Trophoblast cell (in vitro differentiated cells and primary cell): Measurements from ENCODE around the gene NDST4.

Experiments used
- DNase-seq, 2 donors: peaks; one replicate each; pipeline ENCODE4 v3.0.0-alpha.2; 2016
- H2AFZ ChIP-seq: 2 replicates; pipeline ENCODE4 v1.6.1; 2013; ENCODE audit warnings: low read length, moderate library complexity, mild to moderate bottlenecking; ENCODE audit not compliant: insufficient read depth, poor library complexity
- H2AK5ac ChIP-seq: 2 replicates; pipeline ENCODE4 v1.6.1; 2013; ENCODE audit warnings: mild to moderate bottlenecking, low read length
- H2BK120ac ChIP-seq: 2 replicates; pipeline ENCODE4 v1.6.1; 2013; ENCODE audit warnings: low read length, mild to moderate bottlenecking, moderate library complexity; ENCODE audit not compliant: insufficient read depth, poor library complexity
- H2BK12ac ChIP-seq: 2 replicates; pipeline ENCODE4 v1.6.1; 2013; ENCODE audit warnings: mild to moderate bottlenecking, low read length, moderate library complexity
- H2BK5ac ChIP-seq: 2 replicates; pipeline ENCODE4 v1.6.1; 2013; ENCODE audit warnings: low read length, low read depth, moderate library complexity, mild to moderate bottlenecking; ENCODE audit not compliant: poor library complexity
- H3K14ac ChIP-seq: 2 replicates; pipeline ENCODE4 v1.6.1; 2013; ENCODE audit warnings: mild to moderate bottlenecking, low read length
- H3K18ac ChIP-seq: 2 replicates; pipeline ENCODE4 v1.6.1; 2013; ENCODE audit warnings: mild to moderate bottlenecking, low read length
- H3K23ac ChIP-seq: 2 replicates; pipeline ENCODE4 v1.6.1; 2013; ENCODE audit warnings: low read length
- H3K27ac ChIP-seq: 2 replicates; pipeline ENCODE4 v1.5.1; 2013; ENCODE audit warnings: low read depth, mild to moderate bottlenecking, inconsistent platforms, low read length, moderate library complexity
- H3K27me3 ChIP-seq: 2 replicates; pipeline ENCODE4 v1.6.1; 2013; ENCODE audit warnings: inconsistent platforms, mild to moderate bottlenecking, low read length, moderate library complexity; ENCODE audit not compliant: insufficient read depth
- H3K36me3 ChIP-seq, 2 experiments: 1 replicate in 1 of 2; 2 replicates in 1 of 2; pipeline ENCODE4 v1.6.1; 2013; ENCODE audit warnings: low read length in 2 of 2, mild to moderate bottlenecking in 2 of 2, moderate library complexity in 1 of 2; ENCODE audit not compliant: insufficient read depth in 2 of 2, control insufficient read depth in 1 of 2
- H3K4ac ChIP-seq: 2 replicates; pipeline ENCODE4 v1.6.1; 2013; ENCODE audit warnings: low read depth, mild to moderate bottlenecking, low read length, moderate library complexity
- H3K4me1 ChIP-seq, 2 experiments: 1 replicate in 1 of 2; 2 replicates in 1 of 2; pipeline ENCODE4 v1.6.1; 2013; ENCODE audit warnings: low read length in 2 of 2, mild to moderate bottlenecking in 2 of 2, moderate library complexity in 1 of 2; ENCODE audit not compliant: insufficient read depth in 2 of 2, control insufficient read depth in 1 of 2
- H3K4me2 ChIP-seq: 2 replicates; pipeline ENCODE4 v1.6.1; 2013; ENCODE audit warnings: inconsistent platforms, mild to moderate bottlenecking, low read length, moderate library complexity
- H3K4me3 ChIP-seq: 2 replicates; pipeline ENCODE4 v1.5.1; 2013; ENCODE audit warnings: mild to moderate bottlenecking, low read depth, low read length, inconsistent platforms
- H3K79me1 ChIP-seq: one replicate; pipeline ENCODE4 v1.6.1; 2013; ENCODE audit warnings: low read length
- H3K79me2 ChIP-seq: 2 replicates; pipeline ENCODE4 v1.6.1; 2013; ENCODE audit warnings: low read length, mild to moderate bottlenecking; ENCODE audit not compliant: control insufficient read depth, insufficient read depth, poor library complexity
- H3K9ac ChIP-seq: 2 replicates; pipeline ENCODE4 v1.6.1; 2013; ENCODE audit warnings: mild to moderate bottlenecking, low read length
- H3K9me3 ChIP-seq: 2 replicates; pipeline ENCODE4 v1.6.1; 2013; ENCODE audit warnings: low read depth, mild to moderate bottlenecking, control low read depth, inconsistent platforms, low read length; ENCODE audit not compliant: insufficient read depth
- H4K12ac ChIP-seq: 2 replicates; pipeline ENCODE4 v1.6.1; 2013; ENCODE audit warnings: low read depth, mild to moderate bottlenecking, low read length, moderate library complexity
- H4K8ac ChIP-seq: 2 replicates; pipeline ENCODE4 v1.6.1; 2013; ENCODE audit warnings: low read depth, mild to moderate bottlenecking, low read length, moderate library complexity
- H4K91ac ChIP-seq: one replicate; pipeline ENCODE4 v1.6.1; 2013; ENCODE audit warnings: low read depth, mild to moderate bottlenecking, low read length, moderate library complexity
- WGBS: extraction: QIAGEN DNeasy Blood & Tissue Kit; methylation state at CpG from one replicate; pipeline ENCODE4 v1.1.7; 2013; ENCODE audit warnings: missing lambda C conversion rate; ENCODE audit not compliant: insufficient read length, insufficient coverage; ENCODE audit errors: extremely low coverage; 5-methylcytosine and 5-hydroxymethylcytosine counted together

The NDST4 gene

DNA sequence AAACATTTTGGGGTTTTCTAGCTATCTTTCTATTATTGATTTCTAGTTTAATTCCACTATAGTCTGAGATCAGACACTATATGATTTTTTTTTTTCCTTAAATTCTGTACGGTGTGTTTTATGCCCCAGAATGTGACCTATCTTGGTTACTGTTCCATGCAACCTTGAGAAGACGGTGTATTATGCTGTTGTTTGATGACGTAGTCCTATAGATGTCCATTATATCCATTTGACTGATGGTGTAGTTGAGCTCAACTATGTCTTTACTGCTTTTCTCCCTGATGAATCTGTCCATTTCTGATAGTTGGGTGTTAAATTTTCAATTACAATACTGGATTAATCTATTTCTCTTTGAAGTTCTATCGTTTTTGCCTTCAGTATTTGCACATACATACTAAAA lies 212.5 kb downstream of the NDST4 start:
- no peak overlapping the region for H2AK5ac ChIP-seq
- no peak overlapping the region for H3K4me3 ChIP-seq
- no peak overlapping the region for H2BK12ac ChIP-seq
- H3K9me3 ChIP-seq: no peaks in the 10 kb centered on the region
- H3K36me3 ChIP-seq: no peaks in the 10 kb centered on the region
- no peak overlapping the region for H4K91ac ChIP-seq
- H3K23ac ChIP-seq: no peak overlapping the region
- H3K27me3 ChIP-seq: no peaks in the 10 kb centered on the region
- no peak overlapping the region for H3K9ac ChIP-seq
- no peak overlapping the region for H4K12ac ChIP-seq
- WGBS: no CpG with 5 or more reads among the region's 4 CpGs
- H3K79me2 ChIP-seq: no peaks in the 10 kb centered on the region
- no peaks in the 10 kb centered on the region for H3K4me1 ChIP-seq
- H3K14ac ChIP-seq: no peak overlapping the region
- H3K79me1 ChIP-seq: no peaks in the 10 kb centered on the region
- no peak for DNase-seq
- no peak overlapping the region for H3K4ac ChIP-seq
- H3K27ac ChIP-seq: no peak overlapping the region
- no peak overlapping the region for H3K4me2 ChIP-seq
- no peak overlapping the region for H2BK120ac ChIP-seq
- H3K18ac ChIP-seq: no peak overlapping the region
- H2BK5ac ChIP-seq: no peak overlapping the region
- no peak overlapping the region for H4K8ac ChIP-seq
- H2AFZ ChIP-seq: no peak overlapping the region

DNA sequence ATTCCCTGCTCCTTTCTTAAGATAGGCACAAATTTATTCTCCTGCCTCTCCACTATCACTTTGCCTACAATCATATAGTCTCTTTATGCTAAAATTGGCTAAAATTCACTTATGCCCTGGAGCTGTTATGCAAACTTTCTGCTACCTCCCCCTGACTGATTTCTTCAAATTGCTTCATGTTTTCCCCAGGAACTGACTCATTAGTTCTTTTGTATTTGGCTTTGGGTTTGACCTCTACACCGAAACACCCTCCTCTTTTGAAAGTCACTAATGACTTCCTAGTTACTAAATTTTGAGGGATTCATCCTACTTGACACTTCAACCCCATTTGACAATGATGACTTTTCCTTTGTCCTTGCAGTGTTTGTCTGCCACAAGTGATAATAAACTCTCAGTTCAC lies 222.6 kb downstream of the NDST4 start:
- H3K27ac ChIP-seq: no peak overlapping the region
- no peak overlapping the region for H3K14ac ChIP-seq
- H4K8ac ChIP-seq: no peak overlapping the region
- H2BK5ac ChIP-seq: no peak overlapping the region
- no peak overlapping the region for H3K23ac ChIP-seq
- H3K4me2 ChIP-seq: no peak overlapping the region
- H3K79me1 ChIP-seq: no peaks in the 10 kb centered on the region
- no peak overlapping the region for H3K4ac ChIP-seq
- H2BK12ac ChIP-seq: no peak overlapping the region
- H3K9me3 ChIP-seq: no peaks in the 10 kb centered on the region
- H4K91ac ChIP-seq: no peak overlapping the region
- no peaks in the 10 kb centered on the region for H3K27me3 ChIP-seq
- no peaks in the 10 kb centered on the region for H3K4me1 ChIP-seq
- DNase-seq: no peak
- H3K4me3 ChIP-seq: no peak overlapping the region
- no peaks in the 10 kb centered on the region for H3K79me2 ChIP-seq
- no peak overlapping the region for H3K9ac ChIP-seq
- no peak overlapping the region for H4K12ac ChIP-seq
- H2AK5ac ChIP-seq: no peak overlapping the region
- no peaks in the 10 kb centered on the region for H3K36me3 ChIP-seq
- no peak overlapping the region for H3K18ac ChIP-seq
- WGBS: no CpG with 5 or more reads among the region's 1 CpG
- no peak overlapping the region for H2BK120ac ChIP-seq
- H2AFZ ChIP-seq: no peak overlapping the region

DNA sequence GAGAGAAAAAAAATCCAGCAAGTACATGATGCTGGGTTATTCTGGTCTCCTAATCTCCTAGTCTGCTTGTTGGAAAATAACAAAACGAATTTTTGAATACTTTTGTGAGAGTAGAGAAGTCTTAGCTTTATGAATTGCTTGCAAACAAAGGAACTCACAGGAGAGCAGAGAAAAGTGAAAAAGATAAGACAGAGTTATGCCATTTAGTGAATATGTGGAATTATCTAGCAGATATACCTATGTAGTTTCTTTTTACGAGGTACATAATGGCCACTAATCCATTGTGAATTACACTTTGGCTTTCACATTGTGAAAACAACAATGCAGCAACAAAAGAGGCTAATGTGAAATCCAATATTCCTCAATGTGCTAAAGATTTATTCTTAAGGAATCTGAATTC lies 226.7 kb downstream of the NDST4 start:
- WGBS: no CpG with 5 or more reads among the region's 2 CpGs
- H3K4me1 ChIP-seq: no peaks in the 10 kb centered on the region
- no peak overlapping the region for H3K14ac ChIP-seq
- no peak for DNase-seq
- no peak overlapping the region for H3K4ac ChIP-seq
- no peak overlapping the region for H2AFZ ChIP-seq
- no peak overlapping the region for H3K18ac ChIP-seq
- H4K12ac ChIP-seq: no peak overlapping the region
- H3K27me3 ChIP-seq: no peaks in the 10 kb centered on the region
- H4K91ac ChIP-seq: no peak overlapping the region
- no peak overlapping the region for H3K23ac ChIP-seq
- no peak overlapping the region for H2BK5ac ChIP-seq
- no peaks in the 10 kb centered on the region for H3K36me3 ChIP-seq
- H3K27ac ChIP-seq: no peak overlapping the region
- H2BK12ac ChIP-seq: no peak overlapping the region
- no peak overlapping the region for H4K8ac ChIP-seq
- H3K9ac ChIP-seq: no peak overlapping the region
- no peak overlapping the region for H2BK120ac ChIP-seq
- H3K4me3 ChIP-seq: no peak overlapping the region
- no peaks in the 10 kb centered on the region for H3K9me3 ChIP-seq
- H3K4me2 ChIP-seq: no peak overlapping the region
- H3K79me1 ChIP-seq: no peaks in the 10 kb centered on the region
- H2AK5ac ChIP-seq: no peak overlapping the region
- no peaks in the 10 kb centered on the region for H3K79me2 ChIP-seq

DNA sequence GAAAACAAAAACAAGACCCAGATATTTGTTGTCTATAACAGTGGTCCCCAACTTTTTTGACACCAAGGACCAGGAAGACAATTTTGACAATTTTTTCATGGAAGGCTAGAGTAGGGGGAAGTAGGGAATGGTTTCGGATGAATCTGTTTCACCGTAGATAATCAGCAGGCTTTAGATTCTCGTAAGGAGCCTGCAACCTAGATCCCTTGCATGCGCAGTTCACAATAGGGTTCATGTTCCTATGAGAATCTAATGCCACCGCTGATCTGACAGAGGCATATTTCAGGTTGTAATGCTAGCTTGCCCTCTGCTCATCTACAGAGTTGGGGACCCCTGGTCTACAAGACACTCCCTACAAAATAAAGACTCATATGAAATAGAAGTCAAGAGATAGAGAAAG lies 229.8 kb downstream of the NDST4 start:
- H2BK12ac ChIP-seq: no peak overlapping the region
- H3K27ac ChIP-seq: no peak overlapping the region
- H3K4me1 ChIP-seq: no peaks in the 10 kb centered on the region
- no peak overlapping the region for H3K14ac ChIP-seq
- H4K8ac ChIP-seq: no peak overlapping the region
- no peak overlapping the region for H2BK5ac ChIP-seq
- no peak overlapping the region for H3K4me2 ChIP-seq
- no CpG with 5 or more reads among the region's 5 CpGs for WGBS
- no peak overlapping the region for H2BK120ac ChIP-seq
- H3K4ac ChIP-seq: no peak overlapping the region
- DNase-seq: no peak
- no peak overlapping the region for H4K91ac ChIP-seq
- no peak overlapping the region for H2AFZ ChIP-seq
- H3K9me3 ChIP-seq: no peaks in the 10 kb centered on the region
- H3K4me3 ChIP-seq: no peak overlapping the region
- H3K36me3 ChIP-seq: no peaks in the 10 kb centered on the region
- H3K18ac ChIP-seq: no peak overlapping the region
- H3K79me1 ChIP-seq: no peaks in the 10 kb centered on the region
- H3K9ac ChIP-seq: no peak overlapping the region
- no peak overlapping the region for H4K12ac ChIP-seq
- H3K27me3 ChIP-seq: no peaks in the 10 kb centered on the region
- H3K23ac ChIP-seq: no peak overlapping the region
- no peak overlapping the region for H2AK5ac ChIP-seq
- H3K79me2 ChIP-seq: no peaks in the 10 kb centered on the region
